G401 (cell line): ENCODE results near the gene TSPAN14. TPM values are rescaled to one million over a fixed set of nuclear protein-coding genes. Genes with fewer than 3 reads are reported as not detected.

Source experiments
- DNase-seq: peaks from one replicate; pipeline ENCODE4 v3.0.0-alpha.2; 2015; ENCODE audit warnings: low spot score
- in situ Hi-C: cut with HindIII; loops from 2 replicates; pipeline ENCODE4 v1.10.0; 2016; ENCODE audit warnings: low sequenced_read_pairs, mixed read lengths
- total RNA-seq: library from RNA; depleted of rRNA; stranded (reverse); fragments of >200 nt; shearing (Covaris generic); gene quantifications from 2 replicates; pipeline ENCODE4 v1.2.3, GENCODE V29; 2014

TSPAN14 gene
- total RNA-seq, 1 experiment from 2014 or later: 24.5 TPM

DNA sequence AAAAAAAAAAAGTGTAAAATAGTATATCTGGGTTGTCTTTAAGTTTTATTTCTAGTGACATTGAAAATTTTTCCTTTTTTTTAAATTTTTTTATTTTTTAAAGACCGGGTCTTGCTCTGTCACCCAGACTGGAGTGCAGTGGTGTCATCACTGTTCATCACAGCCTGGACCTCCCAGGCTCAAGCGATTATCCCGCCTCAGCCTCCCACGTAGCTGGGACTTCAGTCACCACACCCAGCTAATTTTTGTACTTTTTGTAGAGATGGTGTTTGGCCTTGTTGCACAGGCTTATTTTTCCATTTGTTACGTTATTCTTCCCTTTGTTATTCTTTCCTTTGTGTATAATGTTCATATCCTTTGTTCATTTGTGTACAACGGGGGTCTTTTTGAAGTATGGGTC is 30.1 kb downstream of the TSPAN14 start:
- in situ Hi-C loops: no loop called here
- DNase-seq: no peak

DNA sequence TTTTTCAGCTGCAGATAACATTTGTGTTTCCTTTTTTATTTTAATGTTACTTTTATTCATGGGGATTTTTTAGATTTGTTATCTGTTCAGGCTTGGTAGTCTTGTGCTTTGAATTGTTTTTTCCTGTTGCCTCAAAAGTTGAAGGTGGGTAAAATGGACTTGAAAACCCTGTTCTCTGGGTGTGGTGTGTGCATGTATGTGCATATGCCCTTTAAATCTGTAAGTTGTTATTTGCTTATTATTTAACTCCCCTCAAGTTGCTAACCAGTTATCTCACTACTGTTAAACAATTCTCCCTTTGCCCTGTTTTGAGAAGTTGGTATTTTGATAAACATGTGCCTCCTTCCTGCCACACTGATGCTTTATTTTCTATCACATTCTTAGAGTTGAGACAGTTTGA is 30.6 kb downstream of the TSPAN14 start:
- in situ Hi-C loops: no loop called here
- DNase-seq: no peak

DNA sequence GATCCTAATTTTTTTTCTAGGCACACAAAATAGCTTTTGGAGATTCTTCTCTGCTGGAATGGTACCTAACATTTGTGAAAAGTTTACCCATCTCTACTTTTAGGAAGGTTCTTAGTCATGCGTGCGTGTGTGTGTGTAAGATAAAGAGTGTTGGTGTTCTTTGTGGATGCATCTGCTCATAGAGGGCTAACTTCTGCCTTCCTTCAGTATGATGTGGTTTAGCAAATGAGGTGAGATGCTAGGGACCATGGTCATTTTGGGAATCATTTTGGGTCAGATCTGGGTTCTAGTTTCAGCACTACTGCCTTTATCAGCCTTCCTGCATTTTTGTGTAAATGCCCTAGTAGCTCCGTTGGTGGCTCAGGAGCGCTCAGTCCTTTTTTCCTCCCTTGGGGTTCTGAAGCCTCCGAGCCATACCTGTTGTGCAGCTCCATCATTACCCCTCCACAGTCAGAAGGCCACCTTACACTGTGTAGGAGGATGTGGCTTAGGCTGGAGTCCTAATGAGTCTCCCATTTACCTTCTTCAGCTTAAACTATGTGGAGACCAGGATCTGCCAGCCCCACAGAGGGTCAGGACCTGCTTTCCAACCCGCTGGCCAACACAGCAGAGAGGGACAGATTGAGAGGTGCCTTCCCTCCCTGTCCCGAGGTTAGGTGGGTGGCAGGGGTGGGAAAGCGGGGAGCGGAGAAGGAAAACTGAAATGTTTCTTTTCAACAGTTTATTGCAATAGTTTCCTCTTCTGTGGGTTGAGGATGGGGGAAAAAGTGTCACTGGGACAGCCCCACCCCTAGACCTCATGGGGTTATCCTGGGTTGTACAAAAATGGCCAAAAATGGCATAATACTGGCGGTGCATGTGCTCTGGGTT is 31.2 kb downstream of the TSPAN14 start:
- in situ Hi-C loops: no loop called here
- DNase-seq: no peak

DNA sequence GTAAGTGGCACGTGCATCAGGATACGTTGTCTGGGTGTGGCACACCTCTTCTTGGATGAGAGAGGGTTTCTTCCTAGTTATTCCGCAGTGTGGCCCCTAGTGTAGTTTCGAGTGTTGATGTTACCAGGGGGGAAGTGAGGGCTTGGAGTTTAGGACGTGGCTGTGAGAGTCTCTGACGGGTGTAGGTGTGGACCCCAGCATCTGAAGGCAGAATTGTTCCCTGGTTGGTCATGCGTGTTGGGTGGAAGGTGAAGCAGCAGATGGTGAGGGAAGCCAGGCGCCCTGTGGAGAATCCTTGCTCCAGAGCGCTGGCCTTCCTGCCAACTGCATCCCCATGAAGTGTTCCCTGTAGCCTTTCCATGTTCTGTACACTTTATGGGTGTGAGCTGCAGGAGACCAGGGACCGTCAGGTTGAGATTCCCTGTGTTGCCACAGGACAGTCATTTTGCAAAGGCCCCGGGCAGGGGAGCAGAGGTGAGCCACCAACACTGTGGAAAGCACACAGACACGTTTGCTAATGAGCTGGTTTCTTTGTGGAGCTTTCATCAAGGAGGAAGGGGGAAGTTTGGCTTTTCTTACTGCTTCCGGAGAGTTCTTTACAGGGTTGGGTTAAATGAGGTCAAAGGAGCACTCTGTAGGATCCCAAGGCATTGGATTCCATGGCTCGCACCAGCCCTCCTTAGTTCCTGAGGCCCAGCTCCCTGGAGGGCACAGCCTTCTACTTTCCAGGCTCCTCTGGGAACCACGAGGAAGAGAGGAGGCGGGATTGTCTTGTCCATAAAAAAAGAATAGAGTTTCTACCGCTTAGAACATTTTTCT is 32.0 kb downstream of the TSPAN14 start:
- in situ Hi-C loops: no loop called here
- no peak for DNase-seq

DNA sequence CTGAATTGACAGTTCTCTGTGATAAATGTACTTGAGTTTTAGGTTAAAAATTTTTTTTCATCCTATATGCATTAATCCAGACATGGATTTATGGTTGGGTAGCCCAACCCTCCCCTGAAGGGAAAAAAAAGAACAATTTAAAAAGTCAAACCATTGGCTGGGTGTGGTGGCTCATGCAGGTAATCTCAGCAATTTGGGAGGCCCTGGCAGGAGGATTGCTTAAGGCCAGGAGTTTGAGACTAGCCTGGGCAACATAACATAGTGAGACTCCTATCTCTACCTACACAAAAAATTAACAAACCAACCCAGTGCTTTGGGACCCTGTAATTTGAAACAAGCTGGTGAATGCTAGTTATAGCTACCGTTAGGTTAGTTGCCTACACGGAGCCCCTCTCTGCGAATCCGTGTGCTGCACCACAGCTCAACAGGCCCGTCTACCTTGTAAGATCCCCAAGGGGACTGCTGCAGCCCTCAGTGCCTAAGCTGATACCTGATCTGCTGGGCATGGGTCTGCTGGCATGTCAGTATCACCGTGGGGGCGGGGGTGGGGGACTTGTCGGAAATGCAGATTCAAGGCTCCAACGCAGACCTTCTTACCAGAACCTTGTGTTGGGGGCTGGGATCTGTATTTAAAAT is 32.8 kb downstream of the TSPAN14 start:
- DNase-seq: no peak
- in situ Hi-C loops: no loop called here

DNA sequence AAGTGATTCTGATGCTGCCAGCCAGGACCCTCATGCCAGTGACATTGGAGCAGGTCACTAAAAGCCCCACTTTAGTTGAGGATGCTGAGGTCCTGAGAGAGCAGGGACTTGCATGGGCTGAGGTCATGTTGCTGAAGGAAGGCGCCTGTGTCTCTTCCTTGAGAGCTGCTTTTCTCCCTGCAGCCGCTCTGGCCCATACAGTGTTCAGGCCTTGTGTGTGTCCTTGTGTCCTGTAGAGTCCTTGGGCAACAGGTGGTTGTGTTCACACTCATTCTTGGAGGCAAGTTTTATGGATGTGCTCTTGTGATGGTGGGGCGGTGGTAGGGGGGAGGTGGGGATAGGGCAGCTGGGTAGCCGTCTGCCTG is 33.3 kb downstream of the TSPAN14 start:
- in situ Hi-C loops: no loop called here

GRCh38 chr10:80487791-80488538 is 33.9 kb downstream of the TSPAN14 start:
- no peak for DNase-seq
- in situ Hi-C loops: no loop called here

More for the DNA sequence above, 33.3 kb downstream of the TSPAN14 start:
- no peak for DNase-seq

- in situ Hi-C loops: no loop called here
- no peak for DNase-seq
These were observed 34.5 kb downstream of the TSPAN14 start for GRCh38 chr10:80488539-80489066.

GRCh38 chr10:80489371-80490112 is 35.4 kb downstream of the TSPAN14 start:
- in situ Hi-C loops: no loop called here

GRCh38 chr10:80491251-80492102 is 37.4 kb downstream of the TSPAN14 start:
- in situ Hi-C loops: no loop called here
- no peak for DNase-seq

More at GRCh38 chr10:80489371-80490112, 35.4 kb downstream of the TSPAN14 start:
- DNase-seq: no peak

GRCh38 chr10:80492848-80493521 is 38.9 kb downstream of the TSPAN14 start:
- no peak for DNase-seq
- in situ Hi-C loops: no loop called here

- in situ Hi-C loops: no loop called here
- DNase-seq: no peak
These were observed 39.5 kb downstream of the TSPAN14 start for GRCh38 chr10:80493522-80494051.

GRCh38 chr10:80496555-80497172 is 42.6 kb downstream of the TSPAN14 start:
- DNase-seq: no peak
- in situ Hi-C loops: no loop called here

GRCh38 chr10:80497187-80498077 is 43.3 kb downstream of the TSPAN14 start:
- DNase-seq: no peak
- in situ Hi-C loops: no loop called here

- in situ Hi-C loops: no loop called here
- DNase-seq: no peak
These were observed 44.1 kb downstream of the TSPAN14 start for GRCh38 chr10:80498078-80498832.
